GM21619 (cell line): ENCODE data around the gene SNX13.
A peak's percentile ranks its signal among the peaks of the same experiment; 100 is the strongest.

Experiments used
- ATAC-seq: cut with Tn5 transposase; IDR thresholded peaks from one replicate; pipeline ENCODE4 v1.9.1; 2021; ENCODE audit not compliant: unreplicated experiment

Gene SNX13, protein sequence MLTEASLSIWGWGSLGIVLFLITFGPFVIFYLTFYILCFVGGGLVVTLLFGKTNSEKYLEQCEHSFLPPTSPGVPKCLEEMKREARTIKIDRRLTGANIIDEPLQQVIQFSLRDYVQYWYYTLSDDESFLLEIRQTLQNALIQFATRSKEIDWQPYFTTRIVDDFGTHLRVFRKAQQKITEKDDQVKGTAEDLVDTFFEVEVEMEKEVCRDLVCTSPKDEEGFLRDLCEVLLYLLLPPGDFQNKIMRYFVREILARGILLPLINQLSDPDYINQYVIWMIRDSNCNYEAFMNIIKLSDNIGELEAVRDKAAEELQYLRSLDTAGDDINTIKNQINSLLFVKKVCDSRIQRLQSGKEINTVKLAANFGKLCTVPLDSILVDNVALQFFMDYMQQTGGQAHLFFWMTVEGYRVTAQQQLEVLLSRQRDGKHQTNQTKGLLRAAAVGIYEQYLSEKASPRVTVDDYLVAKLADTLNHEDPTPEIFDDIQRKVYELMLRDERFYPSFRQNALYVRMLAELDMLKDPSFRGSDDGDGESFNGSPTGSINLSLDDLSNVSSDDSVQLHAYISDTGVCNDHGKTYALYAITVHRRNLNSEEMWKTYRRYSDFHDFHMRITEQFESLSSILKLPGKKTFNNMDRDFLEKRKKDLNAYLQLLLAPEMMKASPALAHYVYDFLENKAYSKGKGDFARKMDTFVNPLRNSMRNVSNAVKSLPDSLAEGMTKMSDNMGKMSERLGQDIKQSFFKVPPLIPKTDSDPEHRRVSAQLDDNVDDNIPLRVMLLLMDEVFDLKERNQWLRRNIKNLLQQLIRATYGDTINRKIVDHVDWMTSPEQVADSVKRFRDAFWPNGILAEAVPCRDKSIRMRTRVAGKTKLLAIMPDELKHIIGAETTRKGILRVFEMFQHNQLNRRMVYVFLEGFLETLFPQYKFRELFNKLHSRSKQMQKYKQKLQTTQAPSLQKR

DNA sequence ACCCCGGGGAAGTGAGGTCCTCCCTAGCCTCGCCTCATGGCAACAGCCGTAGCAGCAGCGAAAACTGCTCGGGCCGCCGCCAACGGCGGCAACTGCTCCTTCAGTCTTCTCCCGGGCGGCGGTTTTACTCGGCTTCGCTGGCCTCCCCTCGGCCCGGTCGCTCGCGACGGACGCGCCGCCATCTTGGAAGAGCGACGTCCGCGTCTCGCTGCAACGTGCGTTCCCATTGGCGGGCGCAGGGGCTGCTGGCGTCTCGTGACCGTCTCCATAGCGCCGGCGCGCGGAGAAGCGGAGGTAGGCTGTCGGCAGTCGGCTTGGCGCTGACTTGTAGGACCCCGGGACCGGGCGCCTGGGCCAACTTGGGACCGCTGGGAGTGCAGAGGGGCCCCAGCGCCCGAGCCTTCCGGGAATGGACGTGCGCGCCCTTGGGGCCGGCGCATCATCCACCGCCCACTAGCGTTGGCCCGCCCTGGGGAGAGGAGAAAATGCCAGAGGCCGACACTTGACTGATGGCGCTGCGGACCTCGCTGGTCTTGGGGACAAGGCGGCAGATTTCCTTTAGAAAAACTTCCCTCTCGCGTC is at the start of gene SNX13:
Gene SNX13 (minus strand): TSS at position 193 of the 582 bp plus-strand sequence. CDS start 199 bp downstream, outside the sequence.
- peak; percentile 88 for ATAC-seq

DNA sequence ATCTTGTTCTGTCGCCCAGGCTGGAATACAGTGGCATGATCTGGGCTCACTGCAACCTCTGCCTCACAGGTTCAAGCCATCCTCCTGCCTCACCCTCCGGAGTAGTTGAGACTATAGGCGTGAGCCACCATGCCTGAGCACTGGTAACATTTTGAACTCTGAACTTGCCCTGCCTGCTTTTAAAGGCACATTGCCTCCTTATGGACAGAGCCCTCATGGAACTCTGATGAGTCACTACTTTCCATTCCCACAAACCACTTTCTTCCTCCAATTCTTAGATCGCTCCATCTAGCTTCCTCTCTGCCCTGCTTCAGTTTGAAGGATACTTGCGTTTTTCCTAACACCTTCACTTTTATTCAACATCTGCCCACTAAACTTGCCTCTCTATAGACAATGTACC is 49.3 kb upstream of the SNX13 start:
- ATAC-seq, result no peak

DNA sequence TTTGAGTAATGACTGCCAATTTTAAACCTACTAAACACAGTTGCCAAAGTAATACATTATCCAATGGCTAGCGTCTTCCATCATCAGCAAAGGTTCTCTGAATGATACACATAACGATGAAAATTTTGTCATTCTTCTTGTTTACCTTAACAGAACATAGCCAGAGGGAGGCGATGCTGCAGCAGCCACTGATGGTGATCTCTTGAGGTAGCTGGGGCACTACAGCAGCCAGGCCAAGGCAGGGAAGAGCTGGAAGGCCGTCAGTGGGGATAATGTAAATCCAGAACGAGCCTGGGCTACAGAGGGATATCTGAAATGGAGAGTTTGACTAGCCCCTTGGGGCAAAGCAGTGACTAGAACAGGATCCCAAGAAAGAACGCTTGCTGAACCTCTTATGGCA is 48.6 kb upstream of the SNX13 start:
- ATAC-seq, result no peak

DNA sequence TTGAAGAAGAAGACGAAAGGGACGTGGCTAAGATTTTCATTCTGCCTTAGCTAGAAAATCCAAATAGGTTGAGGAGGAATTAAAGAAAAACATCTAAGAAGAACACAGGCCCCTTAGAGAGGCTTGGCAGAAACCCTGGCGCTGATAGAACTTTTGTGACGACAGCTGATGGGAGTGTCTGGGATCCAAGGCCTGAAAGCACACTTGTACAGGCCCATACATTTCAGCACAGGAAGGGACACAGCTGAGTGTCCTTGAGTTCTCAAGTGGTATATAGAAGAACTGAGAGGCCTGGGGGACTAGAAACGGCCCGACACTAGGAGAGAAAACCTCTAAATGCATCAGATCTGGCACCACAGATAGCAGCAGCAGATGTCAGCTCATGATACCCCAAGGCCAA is 47.8 kb upstream of the SNX13 start:
- ATAC-seq, result no peak

DNA sequence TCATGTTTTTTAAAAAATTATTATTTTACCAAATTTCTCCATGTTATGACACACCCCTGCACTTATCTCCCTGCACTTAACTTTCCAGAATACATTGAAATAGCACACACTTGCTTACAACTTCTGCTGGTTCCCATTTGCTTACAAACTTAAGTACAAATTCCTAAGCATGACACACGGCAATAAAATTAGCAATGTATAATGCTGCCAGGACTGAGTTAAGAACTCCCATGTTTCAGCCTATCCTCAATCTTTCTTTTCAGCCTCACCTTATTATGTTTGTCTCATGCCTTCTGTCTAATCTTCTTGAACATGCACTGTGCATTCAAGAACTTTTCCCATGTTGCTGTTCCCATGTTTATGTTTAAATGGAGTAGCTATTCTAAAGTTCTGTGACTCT is 46.6 kb upstream of the SNX13 start:
- ATAC-seq, result no peak

DNA sequence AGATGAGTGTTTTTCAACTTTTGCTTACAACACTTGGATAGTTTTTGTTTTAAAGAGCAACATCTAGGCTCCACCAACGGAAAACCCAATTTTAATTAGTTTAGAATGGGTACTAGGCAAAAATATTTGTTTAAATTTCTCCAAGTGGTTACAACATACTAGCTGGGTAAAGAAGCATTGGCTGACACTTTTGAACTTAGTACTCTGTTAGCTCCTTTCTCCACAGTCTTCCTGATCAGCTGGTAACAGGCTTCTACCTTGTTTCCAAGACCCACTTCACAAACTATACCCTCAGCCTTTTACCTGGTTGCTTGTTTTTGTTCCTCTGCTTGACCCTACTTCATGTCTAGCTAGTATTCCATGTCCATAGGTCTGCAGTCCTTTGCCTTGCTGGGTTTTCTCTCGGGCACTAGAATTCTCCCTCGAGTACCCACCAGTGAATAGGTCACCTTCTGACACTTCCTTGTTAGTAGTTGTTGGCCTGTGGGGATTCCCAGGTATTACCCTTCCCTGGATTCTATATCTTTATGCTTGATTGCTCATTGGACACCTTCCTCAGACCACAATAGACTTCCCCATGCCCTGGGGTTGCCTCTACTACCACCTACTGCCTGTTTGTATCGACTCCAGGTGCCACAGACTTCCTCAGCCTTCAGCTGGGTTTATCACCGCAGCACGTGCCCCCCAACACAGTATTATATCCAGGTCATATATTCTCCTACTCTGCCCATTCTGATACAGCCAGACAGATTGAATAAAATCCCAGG is 45.4 kb upstream of the SNX13 start:
- no peak for ATAC-seq

DNA sequence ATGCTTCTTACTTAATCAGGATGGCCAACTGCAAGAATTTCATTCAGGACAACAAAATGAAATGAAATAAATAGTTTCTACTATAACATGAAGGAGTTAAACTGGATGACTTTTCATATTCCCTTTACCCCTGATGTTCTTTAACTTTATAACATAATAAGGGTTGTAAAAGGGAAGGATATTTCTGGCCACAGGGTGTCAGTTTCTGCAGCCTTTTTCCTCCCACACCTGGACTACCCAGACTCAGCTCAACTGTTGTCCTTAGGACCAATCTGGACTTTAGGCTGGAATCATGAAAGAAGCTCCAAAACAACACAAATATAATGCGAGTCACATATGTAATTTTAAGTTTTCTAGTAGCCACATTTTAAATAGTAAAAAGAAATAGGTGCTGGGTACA is 44.0 kb upstream of the SNX13 start:
- ATAC-seq, result no peak

DNA sequence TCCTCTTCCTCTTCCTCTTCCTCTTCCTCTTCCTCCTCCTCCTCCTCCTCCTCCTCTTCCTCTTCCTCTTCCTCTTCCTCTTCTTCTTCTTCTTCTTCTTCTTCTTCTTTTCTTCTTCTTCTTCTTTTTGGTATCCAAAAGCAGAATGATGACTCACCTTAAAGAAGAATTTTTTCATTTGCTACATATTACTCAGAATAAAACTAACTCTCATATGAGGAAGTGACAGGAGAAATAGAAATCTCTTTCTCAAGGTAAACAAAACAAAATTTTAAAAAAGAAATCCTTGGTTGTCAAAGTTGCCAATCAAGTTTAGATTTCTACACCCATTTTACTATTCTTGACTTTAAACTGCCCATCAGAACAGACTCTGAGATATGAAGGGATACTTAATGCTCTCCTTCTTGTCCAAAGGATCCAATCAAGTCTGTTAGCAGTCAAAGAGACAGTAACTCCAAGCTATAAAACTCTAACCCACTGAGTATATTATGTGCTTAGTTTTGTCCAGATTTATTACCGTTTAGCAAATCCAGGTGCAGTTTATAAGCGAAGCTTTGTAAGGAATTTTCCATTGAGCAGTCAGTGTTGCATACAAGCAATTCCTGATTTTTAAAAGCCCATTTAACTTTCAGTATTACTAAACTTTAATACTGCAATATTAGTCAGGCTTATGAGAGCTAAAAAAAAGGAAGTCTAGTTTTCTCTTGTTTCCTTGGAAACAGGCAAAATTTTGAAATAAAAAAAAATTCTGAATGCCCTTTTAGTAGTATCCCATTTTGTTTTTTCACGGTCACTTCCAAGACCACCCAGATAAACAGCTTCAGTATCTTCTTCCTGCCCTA is 43.1 kb upstream of the SNX13 start:
- ATAC-seq, result no peak

DNA sequence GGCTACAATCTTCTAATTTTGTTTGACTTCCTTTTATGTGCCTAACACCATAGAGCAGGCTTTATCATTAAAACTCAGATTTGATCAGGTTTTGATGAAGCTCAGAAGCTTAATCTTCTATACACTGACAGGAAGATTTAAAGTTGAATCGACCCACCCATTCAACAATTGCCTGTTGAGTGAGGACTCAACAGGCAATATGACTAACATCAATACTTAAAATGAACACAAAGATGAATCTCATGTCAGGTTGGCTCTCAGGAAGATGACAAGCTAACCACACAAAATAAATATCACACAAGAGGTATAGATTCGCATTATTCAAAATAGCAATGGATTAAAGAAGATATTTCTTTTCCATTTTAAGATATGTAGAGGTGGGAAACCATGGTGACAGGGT is 36.7 kb upstream of the SNX13 start:
- no peak for ATAC-seq

DNA sequence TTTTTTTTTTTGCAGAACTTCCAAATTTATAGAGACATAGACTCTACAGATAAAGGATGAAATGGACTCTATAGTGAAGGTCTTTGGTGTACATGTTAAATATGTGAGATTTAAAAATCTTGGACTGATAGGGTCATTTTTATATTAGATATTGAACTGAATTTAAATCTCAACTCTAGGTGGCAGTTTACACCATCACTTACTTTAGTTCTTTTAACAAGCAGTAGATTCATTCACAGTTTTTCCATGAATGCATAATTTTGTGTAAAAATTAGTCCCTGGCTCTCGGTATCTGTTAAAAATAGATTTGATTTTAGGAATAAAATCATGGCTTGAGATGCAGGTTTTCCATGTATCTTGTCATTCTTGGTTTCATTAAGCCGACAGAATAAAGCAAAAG is 31.1 kb upstream of the SNX13 start:
- ATAC-seq, result no peak

DNA sequence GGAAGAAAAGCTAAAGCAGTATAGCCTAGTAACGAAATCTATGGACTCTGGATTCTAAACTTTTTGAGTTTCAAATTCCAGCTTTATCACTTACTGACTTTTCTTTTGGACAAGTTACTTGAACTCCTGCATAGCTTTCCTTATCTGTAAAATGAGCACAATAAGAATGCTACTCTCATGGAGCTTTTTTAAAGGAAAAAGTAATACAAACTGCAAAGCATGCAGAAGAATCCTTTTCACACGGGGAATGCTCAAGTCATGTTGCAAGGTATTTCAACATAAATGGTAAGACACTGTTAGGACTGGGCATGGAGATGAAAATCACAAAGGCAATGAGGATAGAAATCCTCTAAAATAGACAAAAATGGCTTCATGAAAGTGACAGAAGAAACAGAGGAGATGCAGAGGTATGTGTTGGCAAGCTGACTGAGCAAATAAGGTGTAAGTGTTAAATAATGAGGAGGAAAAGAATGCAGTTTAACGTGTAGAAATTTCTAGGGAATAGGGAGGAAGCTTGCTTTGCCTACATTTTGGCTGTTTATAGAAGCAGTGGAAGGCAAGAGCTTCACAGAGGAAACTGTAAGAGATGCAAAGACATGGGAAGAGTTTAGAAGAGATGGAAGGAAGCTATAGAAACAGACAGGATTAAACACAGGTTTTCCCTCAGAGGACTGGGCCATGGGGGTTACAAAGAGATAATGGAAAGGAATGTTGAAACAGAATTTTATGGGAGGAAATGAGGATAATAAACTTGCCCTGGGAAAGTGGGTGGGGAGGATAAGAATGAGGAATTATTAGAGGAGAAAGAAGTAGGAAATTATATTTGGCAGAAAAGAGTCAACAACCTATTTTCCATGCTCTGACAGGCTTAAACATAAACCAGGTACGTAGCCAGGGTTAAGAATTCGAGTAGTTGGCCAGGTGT is 28.8 kb upstream of the SNX13 start:
- no peak for ATAC-seq

DNA sequence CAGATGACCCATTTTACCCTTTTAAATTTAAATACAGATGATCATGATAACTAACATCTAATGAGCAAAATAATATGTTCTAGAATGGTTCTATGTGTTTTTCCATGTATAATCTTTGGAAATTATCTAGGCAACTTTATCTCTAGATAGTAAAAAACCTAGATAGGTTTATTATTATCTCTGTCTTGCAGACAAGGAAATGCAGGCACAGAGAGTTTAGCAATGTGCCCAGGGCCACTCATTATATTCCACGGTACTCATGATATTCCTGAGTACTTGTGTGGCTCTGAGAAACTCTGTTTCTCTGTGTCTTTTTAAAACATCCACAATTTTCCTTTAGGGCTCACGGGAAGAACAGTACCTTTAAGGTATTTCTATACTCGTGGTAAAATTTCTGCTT is 26.4 kb upstream of the SNX13 start:
- no peak for ATAC-seq

DNA sequence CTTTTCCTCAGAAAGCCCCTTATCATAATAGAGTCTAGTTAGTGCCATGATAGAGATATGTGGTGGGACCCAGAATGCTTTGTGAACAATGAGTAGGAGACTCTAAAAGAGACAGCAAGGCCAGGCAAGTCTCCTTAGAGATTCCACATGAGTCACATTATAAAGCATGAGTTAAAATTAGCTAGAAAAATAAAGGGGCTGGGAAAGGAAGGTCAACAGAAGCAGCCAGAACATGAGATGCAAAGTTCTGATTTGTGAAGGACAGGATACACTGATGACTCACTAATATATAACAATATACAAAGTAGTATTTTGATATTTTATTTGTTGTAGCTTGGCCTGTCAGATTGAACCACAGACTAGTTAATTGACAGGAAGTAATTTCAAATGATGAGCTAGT is 25.3 kb upstream of the SNX13 start:
- no peak for ATAC-seq

DNA sequence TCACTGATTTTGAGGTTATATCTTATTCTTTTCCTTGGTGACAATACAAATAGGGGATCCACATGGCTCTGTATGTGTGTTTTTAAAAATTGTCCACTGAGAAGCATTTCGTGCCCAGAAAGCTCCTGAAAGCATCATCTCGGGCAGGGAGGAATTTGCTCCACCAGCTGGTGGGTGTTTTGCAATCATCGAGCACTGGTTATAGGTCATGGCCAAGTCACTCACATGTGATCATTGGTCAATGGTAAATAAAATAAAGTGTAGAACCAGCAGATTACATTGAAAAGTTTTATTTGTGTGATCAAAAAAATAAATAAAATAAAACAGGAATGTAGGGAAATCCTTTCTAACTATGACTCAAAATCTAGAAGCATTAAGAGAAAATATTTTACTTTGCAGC is 23.0 kb upstream of the SNX13 start:
- ATAC-seq, result no peak

DNA sequence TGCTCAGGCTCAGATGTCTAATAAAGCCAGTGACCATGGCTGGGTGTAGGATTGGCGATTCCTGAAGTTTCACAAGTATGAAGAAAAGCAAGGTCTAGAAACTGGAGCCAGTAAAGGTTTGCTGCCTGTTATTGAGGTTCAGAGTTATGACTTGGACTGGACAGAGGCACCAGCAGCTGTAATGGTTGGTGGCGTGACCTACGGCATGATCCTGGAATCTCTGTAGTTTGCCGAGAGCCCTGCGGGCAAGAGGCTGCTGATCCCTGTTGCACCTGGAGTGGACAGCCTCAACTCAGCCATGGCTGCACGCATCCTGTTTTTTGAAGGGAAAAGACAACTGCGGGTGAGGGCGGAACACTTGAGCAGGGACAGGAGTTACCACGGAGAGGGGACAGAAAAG is 22.4 kb upstream of the SNX13 start:
- ATAC-seq, result no peak

DNA sequence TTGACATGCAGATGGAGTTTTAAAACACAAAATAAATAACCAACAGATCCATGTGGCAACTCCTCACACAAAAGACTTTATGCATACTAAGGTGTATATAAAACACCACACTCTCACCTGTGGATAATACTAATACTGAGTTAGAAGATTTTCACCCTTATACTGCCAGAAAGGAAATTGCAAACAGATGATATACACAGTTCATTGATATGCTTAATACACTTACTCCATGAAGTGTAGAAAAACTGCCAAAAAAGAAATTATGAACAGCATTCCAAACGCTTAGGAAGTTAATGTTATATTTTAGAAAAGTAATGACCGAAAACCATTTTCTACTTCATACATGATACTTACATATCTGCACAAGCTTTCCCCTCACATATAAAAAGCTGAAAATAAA is 17.6 kb upstream of the SNX13 start:
- no peak for ATAC-seq

DNA sequence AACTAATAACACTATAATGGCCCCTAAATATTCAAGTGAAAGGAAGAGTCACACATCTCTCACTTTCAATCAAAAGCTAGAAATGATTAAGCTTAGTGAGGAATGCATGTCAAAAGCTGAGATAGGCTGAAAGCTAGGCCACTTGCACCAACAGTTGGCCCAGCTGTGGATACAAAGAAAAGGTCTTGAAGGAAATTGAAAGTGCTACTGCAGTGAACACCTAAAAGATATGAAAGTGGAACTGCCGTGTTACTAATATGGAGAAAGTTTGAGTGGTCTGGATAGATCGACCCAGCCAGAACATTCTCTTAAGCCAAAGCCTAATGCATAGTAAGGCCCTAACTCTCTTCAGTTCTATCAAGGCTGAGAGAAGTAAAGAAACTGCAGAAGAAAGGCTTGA is 12.1 kb upstream of the SNX13 start:
- peak; percentile 100 for ATAC-seq

DNA sequence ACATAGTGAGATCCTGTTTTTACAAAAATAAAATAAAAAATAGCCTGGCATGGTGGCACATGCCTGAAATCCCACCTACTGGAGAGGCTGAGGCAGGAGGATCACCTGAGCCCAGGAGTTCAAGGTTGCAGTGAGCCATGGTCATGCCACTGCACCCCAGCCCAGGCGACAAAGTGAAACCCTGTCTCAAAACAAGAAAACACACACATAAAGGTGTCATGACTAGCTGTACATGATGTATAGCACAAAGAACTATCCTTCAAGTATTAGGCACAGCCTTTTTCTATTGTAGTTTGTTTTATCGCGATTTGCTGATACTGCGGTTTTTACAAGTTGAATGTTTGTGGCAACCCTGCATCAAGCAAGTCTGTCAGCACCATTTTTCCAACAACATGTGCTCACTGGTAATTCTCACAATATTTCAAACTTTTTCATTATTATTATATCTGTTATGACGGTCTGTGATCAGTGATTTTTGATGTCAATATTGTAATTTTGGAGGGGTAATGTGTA is 11.5 kb upstream of the SNX13 start:
- ATAC-seq, result no peak
